ENCODE results near the gene FUT9. TPM values are rescaled to one million over a fixed set of nuclear protein-coding genes. Genes with fewer than 3 reads are reported as not detected.

The FUT9 gene
- total and polyA plus RNA-seq, 10 of the 15 experiments (the other 5 are each of a cell fraction or from before 2014, with no cell fraction given), result not detected

DNA sequence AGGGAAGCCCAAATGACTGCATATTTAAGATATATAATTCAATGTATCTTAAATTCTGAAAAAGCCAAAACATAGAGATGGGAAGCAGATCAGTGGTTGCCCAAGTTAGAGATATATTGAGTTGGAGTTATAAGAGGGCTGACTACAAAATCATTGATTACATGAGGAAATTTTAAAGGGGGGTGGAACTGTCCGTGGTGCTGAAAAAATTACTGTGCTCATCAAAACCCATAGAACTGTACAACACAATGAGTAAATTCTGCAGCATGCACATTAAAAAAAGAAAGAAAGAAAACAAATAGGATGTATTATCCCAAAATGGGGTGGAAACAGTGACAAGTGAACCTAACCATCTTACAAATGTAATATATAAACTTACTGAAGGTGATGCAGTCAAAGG, 100.9 kb downstream of the FUT9 start:
- BruUV-seq (replicated peaks), result no TSS peak
- DNase-seq (ENCODE audit: low read depth, low spot score), result no peak
- in situ Hi-C loops (cut with MboI), result no loop called here
- Histone ChIP-seq H3K4me3 (no peak overlapping the region), H3K27me3 (replicated peaks in 1 of 2; ENCODE audit: control insufficient read depth in 2 of 2, insufficient read depth in 2 of 2, low read length in 1 of 2) (no peaks in the 10 kb centered on the region), H2AFZ (ENCODE audit: control insufficient read depth, low read depth, low read length) (no peak overlapping the region), H3K27ac (ENCODE audit: control insufficient read depth, insufficient read depth) (no peak overlapping the region), H3K36me3 (ENCODE audit: control insufficient read depth in 2 of 2, insufficient read depth in 2 of 2, low read length in 1 of 2) (no peaks in the 10 kb centered on the region), H3K79me2 (ENCODE audit: control insufficient read depth, insufficient read depth, low read length) (no peaks in the 10 kb centered on the region), H3K4me2 (ENCODE audit: control insufficient read depth, insufficient read depth) (no peak overlapping the region), H3K9ac (ENCODE audit: control insufficient read depth, insufficient read depth, low read length) (no peak overlapping the region), H3K4me1 (ENCODE audit: control insufficient read depth, insufficient read depth, low read length) (no peaks in the 10 kb centered on the region), H3K9me3 (replicated peaks; ENCODE audit: control insufficient read depth, insufficient read depth, low read length) (no peaks in the 10 kb centered on the region), H4K20me1 (ENCODE audit: control insufficient read depth, insufficient read depth) (no peaks in the 10 kb centered on the region)
- intact Hi-C loops (cut with micrococcal nuclease; ENCODE audit: unreplicated experiment), result no loop called here
- SMC1A ChIA-PET (ENCODE audit: uncharacterized antibody, unreplicated experiment), result no interaction called here
- CTCF ChIA-PET, result no interaction called here
- no peak for FAIRE-seq
- no peak for ATAC-seq
- 23% methylated on average over 1 of the region's 1 CpG for WGBS (ENCODE audit: insufficient coverage, insufficient replicate concordance, low lambda C conversion rate, missing lambda C conversion rate)
- RAD21 ChIA-PET (ENCODE audit: unreplicated experiment), result no interaction called here
- TF ChIP-seq, protein P1, sequence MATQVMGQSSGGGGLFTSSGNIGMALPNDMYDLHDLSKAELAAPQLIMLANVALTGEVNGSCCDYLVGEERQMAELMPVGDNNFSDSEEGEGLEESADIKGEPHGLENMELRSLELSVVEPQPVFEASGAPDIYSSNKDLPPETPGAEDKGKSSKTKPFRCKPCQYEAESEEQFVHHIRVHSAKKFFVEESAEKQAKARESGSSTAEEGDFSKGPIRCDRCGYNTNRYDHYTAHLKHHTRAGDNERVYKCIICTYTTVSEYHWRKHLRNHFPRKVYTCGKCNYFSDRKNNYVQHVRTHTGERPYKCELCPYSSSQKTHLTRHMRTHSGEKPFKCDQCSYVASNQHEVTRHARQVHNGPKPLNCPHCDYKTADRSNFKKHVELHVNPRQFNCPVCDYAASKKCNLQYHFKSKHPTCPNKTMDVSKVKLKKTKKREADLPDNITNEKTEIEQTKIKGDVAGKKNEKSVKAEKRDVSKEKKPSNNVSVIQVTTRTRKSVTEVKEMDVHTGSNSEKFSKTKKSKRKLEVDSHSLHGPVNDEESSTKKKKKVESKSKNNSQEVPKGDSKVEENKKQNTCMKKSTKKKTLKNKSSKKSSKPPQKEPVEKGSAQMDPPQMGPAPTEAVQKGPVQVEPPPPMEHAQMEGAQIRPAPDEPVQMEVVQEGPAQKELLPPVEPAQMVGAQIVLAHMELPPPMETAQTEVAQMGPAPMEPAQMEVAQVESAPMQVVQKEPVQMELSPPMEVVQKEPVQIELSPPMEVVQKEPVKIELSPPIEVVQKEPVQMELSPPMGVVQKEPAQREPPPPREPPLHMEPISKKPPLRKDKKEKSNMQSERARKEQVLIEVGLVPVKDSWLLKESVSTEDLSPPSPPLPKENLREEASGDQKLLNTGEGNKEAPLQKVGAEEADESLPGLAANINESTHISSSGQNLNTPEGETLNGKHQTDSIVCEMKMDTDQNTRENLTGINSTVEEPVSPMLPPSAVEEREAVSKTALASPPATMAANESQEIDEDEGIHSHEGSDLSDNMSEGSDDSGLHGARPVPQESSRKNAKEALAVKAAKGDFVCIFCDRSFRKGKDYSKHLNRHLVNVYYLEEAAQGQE (IDR thresholded peaks at IDR 0.05; ENCODE audit: low read depth, low read length), result peak; percentile 83
- no peak for TF ChIP-seq POLR2AphosphoS2 (IDR thresholded peaks at IDR 0.05; ENCODE audit: low read depth, low read length)
- POLR2A ChIA-PET, result no interaction called here

DNA sequence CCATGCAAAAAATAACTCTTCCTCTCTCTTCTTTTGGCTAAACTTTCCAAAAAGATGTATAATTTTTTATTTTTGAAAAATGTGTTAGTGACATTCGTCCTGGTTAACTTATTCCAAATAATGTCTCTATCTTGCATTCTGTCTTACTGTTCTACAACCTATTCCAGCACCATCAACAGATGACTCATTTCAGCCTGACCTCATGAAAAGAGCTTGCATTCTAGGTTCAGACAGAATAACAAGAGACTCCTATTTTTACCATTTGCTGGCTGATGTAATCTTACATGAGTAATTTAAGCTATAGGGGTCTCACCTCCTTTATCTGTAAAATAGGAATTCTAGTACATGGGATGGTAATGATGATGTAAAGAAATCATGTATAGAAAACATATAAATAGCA, 109.0 kb downstream of the FUT9 start:
- BruUV-seq (replicated peaks), result no TSS peak
- H3K27ac ChIP-seq (ENCODE audit: control insufficient read depth, insufficient read depth), result no peak overlapping the region
- no peak for ATAC-seq
- in situ Hi-C loops (cut with MboI) (no loop called here), intact Hi-C loops (cut with micrococcal nuclease; ENCODE audit: unreplicated experiment) (no loop called here)
- no peak overlapping the region for H2AFZ ChIP-seq (ENCODE audit: control insufficient read depth, low read depth, low read length)
- no peaks in the 10 kb centered on the region for H3K9me3 ChIP-seq (replicated peaks; ENCODE audit: control insufficient read depth, insufficient read depth, low read length)
- FAIRE-seq, result no peak
- RAD21 ChIA-PET (ENCODE audit: unreplicated experiment), result no interaction called here
- CTCF ChIA-PET, result no interaction called here
- no peaks in the 10 kb centered on the region for H4K20me1 ChIP-seq (ENCODE audit: control insufficient read depth, insufficient read depth)
- TF ChIP-seq PBX3 (IDR thresholded peaks at IDR 0.05; ENCODE audit: insufficient replicate concordance, low read depth, low read length) (no peak), TAF1 (IDR thresholded peaks at IDR 0.05; ENCODE audit: borderline replicate concordance, low read depth, low read length) (no peak), HDGF (IDR thresholded peaks at IDR 0.05) (no peak), RELB (IDR thresholded peaks at IDR 0.05; ENCODE audit: low read depth) (no peak)
- TF ChIP-seq, protein P2, sequence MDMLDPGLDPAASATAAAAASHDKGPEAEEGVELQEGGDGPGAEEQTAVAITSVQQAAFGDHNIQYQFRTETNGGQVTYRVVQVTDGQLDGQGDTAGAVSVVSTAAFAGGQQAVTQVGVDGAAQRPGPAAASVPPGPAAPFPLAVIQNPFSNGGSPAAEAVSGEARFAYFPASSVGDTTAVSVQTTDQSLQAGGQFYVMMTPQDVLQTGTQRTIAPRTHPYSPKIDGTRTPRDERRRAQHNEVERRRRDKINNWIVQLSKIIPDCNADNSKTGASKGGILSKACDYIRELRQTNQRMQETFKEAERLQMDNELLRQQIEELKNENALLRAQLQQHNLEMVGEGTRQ (IDR thresholded peaks at IDR 0.05; ENCODE audit: borderline replicate concordance, low read depth, low read length), result no peak
- no peak for DNase-seq (ENCODE audit: low read depth, low spot score)
- WGBS (ENCODE audit: insufficient coverage, insufficient replicate concordance, low lambda C conversion rate, missing lambda C conversion rate), result 0% methylated on average over 1 of the region's 1 CpG
- H3K9ac ChIP-seq (ENCODE audit: control insufficient read depth, insufficient read depth, low read length), result no peak overlapping the region
- H3K4me1 ChIP-seq (ENCODE audit: control insufficient read depth, insufficient read depth, low read length), result no peaks in the 10 kb centered on the region
- no peak overlapping the region for H3K4me2 ChIP-seq (ENCODE audit: control insufficient read depth, insufficient read depth)
- H3K27me3 ChIP-seq (replicated peaks in 1 of 2; ENCODE audit: control insufficient read depth in 2 of 2, insufficient read depth in 2 of 2, low read length in 1 of 2), result no peaks in the 10 kb centered on the region
- H3K36me3 ChIP-seq (ENCODE audit: control insufficient read depth in 2 of 2, insufficient read depth in 2 of 2, low read length in 1 of 2), result no peaks in the 10 kb centered on the region
- POLR2A ChIA-PET, result no interaction called here
- no peak overlapping the region for H3K4me3 ChIP-seq
- SMC1A ChIA-PET (ENCODE audit: uncharacterized antibody, unreplicated experiment), result interaction anchor here (0.5 to 0.9 kb wide), 2 partner anchors 26 to 199 kb away, joined by 3 read pairs; no protein-coding TSS in a partner anchor
- H3K79me2 ChIP-seq (ENCODE audit: control insufficient read depth, insufficient read depth, low read length), result no peaks in the 10 kb centered on the region

Data from GM12878 (cell line).